Central memory CD8-positive, alpha-beta T cell (primary cell): Measurements from ENCODE around the gene EIF4E3.

Source experiments
- ATAC-seq: fragments of 150-1000 bp; cut with Tn5 transposase; replicated peaks from 2 replicates; pipeline ENCODE4 v1.10.0; 2022; ENCODE audit warnings: mild to moderate bottlenecking, moderate FRiP score, moderate number of reproducible peaks; ENCODE audit not compliant: poor library complexity, severe bottlenecking; ENCODE audit errors: extremely low read depth
- DNase-seq, 2 donors: peaks; one replicate each; pipeline ENCODE4 v3.0.0; 2021; ENCODE audit warnings: low spot score in 2 of 2
- H3K27ac Mint-ChIP-seq: one replicate; pipeline ENCODE4 v1.8.0; 2022; ENCODE audit warnings: low read depth, mild to moderate bottlenecking, moderate library complexity, mixed read lengths
- H3K27me3 Mint-ChIP-seq: one replicate; pipeline ENCODE4 v1.8.0; 2022; ENCODE audit warnings: mixed read lengths
- H3K36me3 Mint-ChIP-seq: one replicate; pipeline ENCODE4 v1.8.0; 2022; ENCODE audit warnings: mild to moderate bottlenecking, moderate library complexity, mixed read lengths; ENCODE audit not compliant: insufficient read depth
- H3K4me1 Mint-ChIP-seq: one replicate; pipeline ENCODE4 v1.8.0; 2022; ENCODE audit warnings: mixed read lengths
- H3K4me3 Mint-ChIP-seq: one replicate; pipeline ENCODE4 v1.8.0; 2022; ENCODE audit warnings: mild to moderate bottlenecking, moderate library complexity, mixed read lengths
- H3K9me3 Mint-ChIP-seq: one replicate; pipeline ENCODE4 v1.8.0; 2022; ENCODE audit warnings: mixed read lengths

The EIF4E3 gene

GRCh38 chr3:71695000-71695482 is 30.2 kb downstream of the EIF4E3 start:
- Mint-ChIP-seq H3K4me3 (no peak overlapping the region), H3K27ac (no peak overlapping the region), H3K27me3 (no peaks in the 10 kb centered on the region), H3K4me1 (no peaks in the 10 kb centered on the region), H3K9me3 (no peaks in the 10 kb centered on the region), H3K36me3 (peaks cover 26% of the 10 kb centered on the region)
- ATAC-seq (no peak), DNase-seq (no peak)

GRCh38 chr3:71694358-71694999 is 30.7 kb downstream of the EIF4E3 start:
- peaks cover 28% of the 10 kb centered on the region for H3K36me3 Mint-ChIP-seq
- no peaks in the 10 kb centered on the region for H3K4me1 Mint-ChIP-seq
- DNase-seq (no peak), ATAC-seq (no peak)
- no peaks in the 10 kb centered on the region for H3K9me3 Mint-ChIP-seq
- H3K4me3 Mint-ChIP-seq = no peak overlapping the region
- no peaks in the 10 kb centered on the region for H3K27me3 Mint-ChIP-seq
- H3K27ac Mint-ChIP-seq = no peak overlapping the region

GRCh38 chr3:71693641-71694040 is 31.6 kb downstream of the EIF4E3 start:
- no peak for ATAC-seq
- Mint-ChIP-seq H3K4me1 (no peaks in the 10 kb centered on the region), H3K27me3 (no peaks in the 10 kb centered on the region), H3K9me3 (no peaks in the 10 kb centered on the region), H3K36me3 (peaks cover 35% of the 10 kb centered on the region), H3K4me3 (no peak overlapping the region), H3K27ac (no peak overlapping the region)
- no peak for DNase-seq

GRCh38 chr3:71692139-71692538 is 33.1 kb downstream of the EIF4E3 start:
- Mint-ChIP-seq H3K4me3 (no peak overlapping the region), H3K36me3 (peaks cover 34% of the 10 kb centered on the region), H3K9me3 (no peaks in the 10 kb centered on the region), H3K4me1 (no peaks in the 10 kb centered on the region), H3K27ac (no peak overlapping the region), H3K27me3 (no peaks in the 10 kb centered on the region)
- DNase-seq (no peak), ATAC-seq (no peak)

GRCh38 chr3:71690341-71690841 is 34.8 kb downstream of the EIF4E3 start:
- ATAC-seq = no peak
- no peak overlapping the region for H3K4me3 Mint-ChIP-seq
- no peak overlapping the region for H3K27ac Mint-ChIP-seq
- no peaks in the 10 kb centered on the region for H3K4me1 Mint-ChIP-seq
- H3K27me3 Mint-ChIP-seq = no peaks in the 10 kb centered on the region
- H3K36me3 Mint-ChIP-seq = peaks cover 40% of the 10 kb centered on the region
- no peaks in the 10 kb centered on the region for H3K9me3 Mint-ChIP-seq
- no peak for DNase-seq

- no peak for ATAC-seq
- no peaks in the 10 kb centered on the region for H3K27me3 Mint-ChIP-seq
Observed at GRCh38 chr3:71689291-71689690, 35.9 kb downstream of the EIF4E3 start.

GRCh38 chr3:71688121-71688520 is 37.1 kb downstream of the EIF4E3 start:
- Mint-ChIP-seq H3K4me3 (no peak overlapping the region), H3K27me3 (no peaks in the 10 kb centered on the region), H3K4me1 (no peaks in the 10 kb centered on the region), H3K36me3 (peaks cover 46% of the 10 kb centered on the region), H3K9me3 (no peaks in the 10 kb centered on the region), H3K27ac (no peak overlapping the region)
- ATAC-seq (no peak), DNase-seq (no peak)

More at GRCh38 chr3:71689291-71689690, 35.9 kb downstream of the EIF4E3 start:
- Mint-ChIP-seq H3K9me3 (no peaks in the 10 kb centered on the region), H3K4me3 (no peak overlapping the region), H3K36me3 (peaks cover 41% of the 10 kb centered on the region), H3K27ac (no peak overlapping the region), H3K4me1 (no peaks in the 10 kb centered on the region)
- no peak for DNase-seq

GRCh38 chr3:71685686-71686085 is 39.5 kb downstream of the EIF4E3 start:
- Mint-ChIP-seq H3K36me3 (peaks cover 54% of the 10 kb centered on the region), H3K27me3 (no peaks in the 10 kb centered on the region), H3K4me1 (no peaks in the 10 kb centered on the region), H3K9me3 (no peaks in the 10 kb centered on the region), H3K27ac (no peak overlapping the region), H3K4me3 (no peak overlapping the region)
- ATAC-seq (no peak), DNase-seq (no peak)

GRCh38 chr3:71684757-71685386 is 40.3 kb downstream of the EIF4E3 start:
- H3K36me3 Mint-ChIP-seq = peaks cover 50% of the 10 kb centered on the region
- H3K4me1 Mint-ChIP-seq = no peaks in the 10 kb centered on the region
- DNase-seq = no peak
- ATAC-seq = no peak
- no peak overlapping the region for H3K4me3 Mint-ChIP-seq
- no peaks in the 10 kb centered on the region for H3K27me3 Mint-ChIP-seq
- no peak overlapping the region for H3K27ac Mint-ChIP-seq
- H3K9me3 Mint-ChIP-seq = no peaks in the 10 kb centered on the region

- no peak for DNase-seq
- no peaks in the 10 kb centered on the region for H3K4me1 Mint-ChIP-seq
- ATAC-seq = no peak
- H3K36me3 Mint-ChIP-seq = peaks cover 48% of the 10 kb centered on the region
- H3K27ac Mint-ChIP-seq = no peak overlapping the region
- H3K4me3 Mint-ChIP-seq = no peak overlapping the region
- no peaks in the 10 kb centered on the region for H3K9me3 Mint-ChIP-seq
- H3K27me3 Mint-ChIP-seq = no peaks in the 10 kb centered on the region
Observed at GRCh38 chr3:71684046-71684756, 41.0 kb downstream of the EIF4E3 start.

GRCh38 chr3:71681224-71681668 is 44.0 kb downstream of the EIF4E3 start:
- ATAC-seq (no peak), DNase-seq (no peak)
- H3K9me3 Mint-ChIP-seq = no peaks in the 10 kb centered on the region
- no peak overlapping the region for H3K4me3 Mint-ChIP-seq
- H3K4me1 Mint-ChIP-seq = no peaks in the 10 kb centered on the region
- H3K27me3 Mint-ChIP-seq = no peaks in the 10 kb centered on the region
- no peak overlapping the region for H3K27ac Mint-ChIP-seq
- peaks cover 31% of the 10 kb centered on the region for H3K36me3 Mint-ChIP-seq

- H3K27me3 Mint-ChIP-seq = no peaks in the 10 kb centered on the region
- no peak overlapping the region for H3K4me3 Mint-ChIP-seq
- no peak for ATAC-seq
- peaks cover 27% of the 10 kb centered on the region for H3K36me3 Mint-ChIP-seq
- no peak overlapping the region for H3K27ac Mint-ChIP-seq
- H3K4me1 Mint-ChIP-seq = no peaks in the 10 kb centered on the region
- DNase-seq = no peak
- no peaks in the 10 kb centered on the region for H3K9me3 Mint-ChIP-seq
Observed at GRCh38 chr3:71680603-71681002, 44.6 kb downstream of the EIF4E3 start.
